Hepatocyte (in vitro differentiated cells): ENCODE data around the gene SBNO1. TPM values are rescaled to one million over a fixed set of nuclear protein-coding genes. Genes with fewer than 3 reads are reported as not detected.
"Not testable (repeated sequence)": the region's sequence is repeated elsewhere in the genome, so short reads cannot be mapped to it uniquely, and the experiment has no call there.

Experiments used
- DNase-seq: peaks from one replicate; pipeline ENCODE4 v3.0.0-alpha.2; 2016; ENCODE audit warnings: low spot score
- H2AFZ ChIP-seq: fragments of 200-600 bp; sonication (generic); 2 replicates; pipeline ENCODE4 v1.6.0; 2016; ENCODE audit warnings: antibody characterized with exemption, mild to moderate bottlenecking
- H3K27ac ChIP-seq: fragments of 200-600 bp; sonication (generic); 2 replicates; pipeline ENCODE4 v1.5.1; 2016; ENCODE audit warnings: mild to moderate bottlenecking
- H3K27me3 ChIP-seq: fragments of 200-600 bp; sonication (generic); 2 replicates; pipeline ENCODE4 v1.6.1; 2016
- H3K36me3 ChIP-seq: fragments of 200-600 bp; sonication (generic); replicated peaks from 2 replicates; pipeline ENCODE4 v1.5.1; 2016; ENCODE audit warnings: low read depth; ENCODE audit not compliant: insufficient read depth
- H3K4me1 ChIP-seq: fragments of 200-600 bp; sonication (generic); 2 replicates; pipeline ENCODE4 v1.5.1; 2016; ENCODE audit warnings: mild to moderate bottlenecking, moderate library complexity; ENCODE audit not compliant: insufficient read depth
- H3K4me2 ChIP-seq: fragments of 200-600 bp; sonication (generic); 2 replicates; pipeline ENCODE4 v1.6.0; 2016
- H3K4me3 ChIP-seq: fragments of 200-600 bp; sonication (generic); 2 replicates; pipeline ENCODE4 v1.5.1; 2016; ENCODE audit warnings: mild to moderate bottlenecking
- H3K79me2 ChIP-seq: fragments of 200-600 bp; sonication (generic); 2 replicates; pipeline ENCODE4 v1.6.0; 2017; ENCODE audit warnings: mild to moderate bottlenecking
- H3K9me2 ChIP-seq: fragments of 200-600 bp; sonication (generic); replicated peaks from 2 replicates; pipeline ENCODE4 v1.6.0; 2017; ENCODE audit warnings: mild to moderate bottlenecking; ENCODE audit not compliant: insufficient read depth
- H3K9me3 ChIP-seq: fragments of 200-600 bp; sonication (generic); 2 replicates; pipeline ENCODE4 v1.5.1; 2016; ENCODE audit warnings: low read depth, mild to moderate bottlenecking
- H4K20me1 ChIP-seq: fragments of 200-600 bp; sonication (generic); 2 replicates; pipeline ENCODE4 v1.6.0; 2016; ENCODE audit warnings: mild to moderate bottlenecking; ENCODE audit not compliant: insufficient read depth, poor library complexity, severe bottlenecking
- EZH2 ChIP-seq: fragments of 200-600 bp; sonication (generic); IDR thresholded peaks from 2 replicates; pipeline ENCODE4 v1.6.1; 2016; ENCODE audit warnings: antibody characterized with exemption, mild to moderate bottlenecking, borderline replicate concordance
- EZH2phosphoT487 ChIP-seq: fragments of 200-600 bp; sonication (generic); IDR thresholded peaks from one replicate; pipeline ENCODE4 v1.6.1; 2018; ENCODE audit warnings: antibody characterized with exemption, mild to moderate bottlenecking, low read depth, moderate library complexity; ENCODE audit not compliant: unreplicated experiment, severe bottlenecking
- WGBS: methylation state at CpG from one replicate; pipeline ENCODE4 v1.1.6; 2016; ENCODE audit warnings: low lambda C conversion rate; ENCODE audit errors: missing lambda C conversion rate; 5-methylcytosine and 5-hydroxymethylcytosine counted together
- polyA plus RNA-seq: library from polyadenylated mRNA; unstranded; fragments of >200 nt; fragmentation: Nextera tagmentation; extraction: Ambion mirVana; gene quantifications from 2 replicates; pipeline ENCODE4 v1.2.1, GENCODE V29; 2016
- total RNA-seq: library from RNA; depleted of rRNA; stranded (reverse); fragments of >200 nt; gene quantifications from 2 replicates; pipeline ENCODE4 v1.2.3, GENCODE V29; 2014
- TF ChIP-seq, protein P1 (sequence below): fragments of 200-600 bp; sonication (generic); IDR thresholded peaks from 2 replicates; pipeline ENCODE4 v1.5.1; 2016; ENCODE audit warnings: antibody characterized with exemption, mild to moderate bottlenecking; ENCODE audit not compliant: poor library complexity

SBNO1 gene
- total RNA-seq (28.9 and 29.7 TPM in 2 replicates), polyA plus RNA-seq (13.4 and 13.7 TPM in 2 replicates)

DNA sequence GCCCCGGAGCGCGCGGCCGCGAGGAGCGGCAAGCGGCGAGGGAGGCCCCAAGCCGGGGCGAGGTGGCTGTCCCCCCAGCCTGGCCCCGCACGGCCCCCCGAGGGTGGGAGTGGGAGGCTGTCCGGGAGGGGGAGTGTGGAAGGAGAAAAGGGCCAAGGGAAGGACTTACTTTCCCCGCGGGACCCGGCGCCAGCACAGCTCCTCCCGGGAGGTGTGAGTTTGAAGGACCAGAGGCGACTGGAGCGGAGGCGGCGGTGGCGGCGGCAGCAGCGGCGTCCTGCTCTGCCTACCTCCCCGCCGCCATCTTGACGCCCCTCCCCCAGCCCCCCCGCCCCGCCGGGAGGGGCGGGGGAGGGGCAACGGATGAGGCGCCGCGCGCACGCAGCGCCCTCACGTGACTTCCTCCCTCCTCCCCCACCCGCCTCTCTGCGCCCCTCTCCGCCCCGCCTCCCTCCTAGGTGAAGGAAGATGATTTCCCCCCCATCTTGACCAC, at the start of gene SBNO1:
SBNO1 (minus strand) TSS at position 316 of the 493 bp plus-strand sequence. CDS start 14,406 bp downstream, outside the sequence.
- H3K36me3 ChIP-seq: no peaks in the 10 kb centered on the region
- H3K9me3 ChIP-seq: no peaks in the 10 kb centered on the region
- no peaks in the 10 kb centered on the region for H3K9me2 ChIP-seq
- no CpG with 5 or more reads among the region's 47 CpGs for WGBS
- peak within 1 kb of the TSS; percentile 92 for H3K4me2 ChIP-seq
- no peaks in the 10 kb centered on the region for H3K27me3 ChIP-seq
- H3K27ac ChIP-seq: peak within 1 kb of the TSS; percentile 99
- H3K4me3 ChIP-seq: peak within 1 kb of the TSS; percentile 98
- peak within 1 kb of the TSS; percentile 79 for H2AFZ ChIP-seq
- TF ChIP-seq EZH2 (no peak), EZH2phosphoT487 (no peak)
- TF ChIP-seq, protein P1, sequence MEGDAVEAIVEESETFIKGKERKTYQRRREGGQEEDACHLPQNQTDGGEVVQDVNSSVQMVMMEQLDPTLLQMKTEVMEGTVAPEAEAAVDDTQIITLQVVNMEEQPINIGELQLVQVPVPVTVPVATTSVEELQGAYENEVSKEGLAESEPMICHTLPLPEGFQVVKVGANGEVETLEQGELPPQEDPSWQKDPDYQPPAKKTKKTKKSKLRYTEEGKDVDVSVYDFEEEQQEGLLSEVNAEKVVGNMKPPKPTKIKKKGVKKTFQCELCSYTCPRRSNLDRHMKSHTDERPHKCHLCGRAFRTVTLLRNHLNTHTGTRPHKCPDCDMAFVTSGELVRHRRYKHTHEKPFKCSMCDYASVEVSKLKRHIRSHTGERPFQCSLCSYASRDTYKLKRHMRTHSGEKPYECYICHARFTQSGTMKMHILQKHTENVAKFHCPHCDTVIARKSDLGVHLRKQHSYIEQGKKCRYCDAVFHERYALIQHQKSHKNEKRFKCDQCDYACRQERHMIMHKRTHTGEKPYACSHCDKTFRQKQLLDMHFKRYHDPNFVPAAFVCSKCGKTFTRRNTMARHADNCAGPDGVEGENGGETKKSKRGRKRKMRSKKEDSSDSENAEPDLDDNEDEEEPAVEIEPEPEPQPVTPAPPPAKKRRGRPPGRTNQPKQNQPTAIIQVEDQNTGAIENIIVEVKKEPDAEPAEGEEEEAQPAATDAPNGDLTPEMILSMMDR: no peak
- peaks cover 50% of the 10 kb centered on the region for H3K79me2 ChIP-seq
- peaks cover 45% of the 10 kb centered on the region for H4K20me1 ChIP-seq
- peak; percentile 97 for DNase-seq
- H3K4me1 ChIP-seq: peaks cover 14% of the 10 kb centered on the region

- H3K36me3 ChIP-seq: no peaks in the 10 kb centered on the region
- WGBS: 91% methylated on average over 5 of the region's 5 CpGs
- H3K27ac ChIP-seq: no peak overlapping the region
- no peak overlapping the region for H3K4me3 ChIP-seq
- no peaks in the 10 kb centered on the region for H3K79me2 ChIP-seq
- H3K27me3 ChIP-seq: no peaks in the 10 kb centered on the region
- H2AFZ ChIP-seq: no peak overlapping the region
- DNase-seq: no peak
- H3K9me3 ChIP-seq: no peaks in the 10 kb centered on the region
- H3K9me2 ChIP-seq: no peaks in the 10 kb centered on the region
- H3K4me1 ChIP-seq: no peaks in the 10 kb centered on the region
- H4K20me1 ChIP-seq: no peaks in the 10 kb centered on the region
- TF ChIP-seq, protein P1: no peak
- no peak for TF ChIP-seq EZH2
- no peak for TF ChIP-seq EZH2phosphoT487
- no peak overlapping the region for H3K4me2 ChIP-seq
Measured at GRCh38 chr12:123410041-123410412, 45.4 kb upstream of the SBNO1 start.

GRCh38 chr12:123409284-123410040, 44.8 kb upstream of the SBNO1 start:
- H3K27me3 ChIP-seq, H3K79me2 ChIP-seq, H2AFZ ChIP-seq, H3K4me2 ChIP-seq, H3K9me3 ChIP-seq, H4K20me1 ChIP-seq, H3K4me1 ChIP-seq, H3K36me3 ChIP-seq, H3K4me3 ChIP-seq, H3K9me2 ChIP-seq, DNase-seq, H3K27ac ChIP-seq: not testable (repeated sequence)
- 98% methylated on average over 11 of the region's 11 CpGs for WGBS

GRCh38 chr12:123408619-123409018, 44.0 kb upstream of the SBNO1 start:
- H3K4me1 ChIP-seq, H4K20me1 ChIP-seq, H2AFZ ChIP-seq, H3K36me3 ChIP-seq, H3K27me3 ChIP-seq, DNase-seq, H3K9me3 ChIP-seq, H3K4me2 ChIP-seq, H3K4me3 ChIP-seq, H3K27ac ChIP-seq, H3K9me2 ChIP-seq, H3K79me2 ChIP-seq: not testable (repeated sequence)
- 97% methylated on average over 6 of the region's 7 CpGs for WGBS

- H3K4me1 ChIP-seq, H3K27ac ChIP-seq, H3K9me2 ChIP-seq, H4K20me1 ChIP-seq, H3K4me2 ChIP-seq, H3K79me2 ChIP-seq, H3K9me3 ChIP-seq, H3K4me3 ChIP-seq, H2AFZ ChIP-seq, H3K27me3 ChIP-seq, H3K36me3 ChIP-seq, DNase-seq: not testable (repeated sequence)
- 79% methylated on average over 13 of the region's 15 CpGs for WGBS
Measured at GRCh38 chr12:123407934-123408333, 43.3 kb upstream of the SBNO1 start.

- not testable (repeated sequence) for H3K36me3 ChIP-seq, H2AFZ ChIP-seq
- 98% methylated on average over 14 of the region's 15 CpGs for WGBS
Measured at GRCh38 chr12:123407269-123407668, 42.6 kb upstream of the SBNO1 start.

More at GRCh38 chr12:123407269-123407668, 42.6 kb upstream of the SBNO1 start:
- not testable (repeated sequence) for H3K4me2 ChIP-seq, H3K27me3 ChIP-seq, DNase-seq, H4K20me1 ChIP-seq, H3K4me1 ChIP-seq, H3K79me2 ChIP-seq, H3K9me3 ChIP-seq, H3K9me2 ChIP-seq, H3K27ac ChIP-seq, H3K4me3 ChIP-seq
